Smooth muscle cell of the brain vasculature (primary cell): ENCODE measurements around the gene ATL3.
"Not testable (repeated sequence)": the region's sequence is repeated elsewhere in the genome, so short reads cannot be mapped to it uniquely, and the experiment has no call there.

Experiments
- DNase-seq: peaks from one replicate; pipeline ENCODE4 v3.0.0-alpha.2; 2012; ENCODE audit warnings: low read depth, low spot score

The ATL3 gene

GRCh38 chr11:63623513-63624140, 47.5 kb downstream of the ATL3 start:
- no peak for DNase-seq

- DNase-seq, result no peak
Observed at GRCh38 chr11:63622323-63622722, 48.9 kb downstream of the ATL3 start.

- no peak for DNase-seq
Observed at GRCh38 chr11:63621071-63621470, 50.1 kb downstream of the ATL3 start.

GRCh38 chr11:63619967-63620366, 51.2 kb downstream of the ATL3 start:
- no peak for DNase-seq

GRCh38 chr11:63617686-63618085, 53.5 kb downstream of the ATL3 start:
- not testable (repeated sequence) for DNase-seq

- DNase-seq, result no peak
Observed at GRCh38 chr11:63616953-63617352, 54.2 kb downstream of the ATL3 start.

GRCh38 chr11:63614136-63614671, 57.0 kb downstream of the ATL3 start, which contains the start of gene PLAAT3:
Gene PLAAT3 (minus strand): TSS chr11:63614433. CDS start chr11:63614014, 419 bp downstream.
- DNase-seq, result no peak

- no peak for DNase-seq
Observed at GRCh38 chr11:63613517-63614135, 57.5 kb downstream of the ATL3 start.

GRCh38 chr11:63612181-63612580, 59.0 kb downstream of the ATL3 start:
- DNase-seq, result no peak

GRCh38 chr11:63611395-63611747, 59.8 kb downstream of the ATL3 start:
- no peak for DNase-seq

GRCh38 chr11:63610604-63611394, 60.4 kb downstream of the ATL3 start:
- peak; percentile 85 for DNase-seq

GRCh38 chr11:63609971-63610580, 61.1 kb downstream of the ATL3 start:
- DNase-seq, result no peak

GRCh38 chr11:63609536-63609935, 61.6 kb downstream of the ATL3 start:
- DNase-seq, result no peak

- DNase-seq, result peak; percentile 45
Observed at GRCh38 chr11:63608353-63609345, 62.5 kb downstream of the ATL3 start.

- DNase-seq, result no peak
Observed at GRCh38 chr11:63603180-63603518, 68.0 kb downstream of the ATL3 start.

GRCh38 chr11:63602290-63603179, 68.6 kb downstream of the ATL3 start:
- DNase-seq, result not testable (repeated sequence)

GRCh38 chr11:63599211-63600122, 71.7 kb downstream of the ATL3 start:
- DNase-seq, result no peak

- no peak for DNase-seq
Observed at GRCh38 chr11:63598556-63598955, 72.6 kb downstream of the ATL3 start.

GRCh38 chr11:63595296-63595695, 75.9 kb downstream of the ATL3 start:
- DNase-seq, result no peak
